ENCODE results near the gene DNAAF1. TPM values are rescaled to one million over a fixed set of nuclear protein-coding genes. Genes with fewer than 3 reads are reported as not detected.

Gene DNAAF1
- total and polyA plus RNA-seq, 2 experiments from 2014 or later, result 0.42 TPM

GRCh38 chr16:84181144-84181915 is 36.2 kb downstream of the DNAAF1 start:
- no peak overlapping the region for H2AFZ ChIP-seq
- H3K4me2 ChIP-seq, result no peak overlapping the region
- Mint-ChIP-seq H3K27ac (no peak overlapping the region), H3K4me1 (peaks cover 7% of the 10 kb centered on the region; the same call in 2 of the 3 replicates), H3K9me3 (no peaks in the 10 kb centered on the region), H3K27me3 (ENCODE audit: insufficient read depth, low read depth, poor library complexity) (peaks cover 9% of the 10 kb centered on the region), H3K36me3 (ENCODE audit: low read depth) (peaks cover 49% of the 10 kb centered on the region), H3K4me3 (no peak overlapping the region)
- 0 out of 2 replicates have a peak, but pooled peaks cover 4% of the 10 kb centered on the region for H4K20me1 ChIP-seq (replicated peaks; ENCODE audit: insufficient read depth)
- no peaks in the 10 kb centered on the region for H3K27me3 ChIP-seq (ENCODE audit: insufficient read depth)
- DNase-seq (ENCODE audit: low spot score), result no peak
- peaks cover 26% of the 10 kb centered on the region for H3K79me2 ChIP-seq (replicated peaks; ENCODE audit: insufficient read depth)
- no peaks in the 10 kb centered on the region for H3K9me2 ChIP-seq (ENCODE audit: insufficient read depth)
- H3K4me3 ChIP-seq, result no peak overlapping the region
- no peak overlapping the region for H3K27ac ChIP-seq (ENCODE audit: low read depth)
- no peaks in the 10 kb centered on the region; the same call in 1 of the 2 replicates for H3K36me3 ChIP-seq (ENCODE audit: insufficient read depth)
- no peak for TF ChIP-seq POLR2AphosphoS5 (IDR thresholded peaks at IDR 0.05; ENCODE audit: low read depth)
- no peak for TF ChIP-seq REST (IDR thresholded peaks at IDR 0.05; ENCODE audit: unreplicated experiment)
- no peak for TF ChIP-seq ETS1 (IDR thresholded peaks at IDR 0.05)
- TF ChIP-seq ZNF331 (CRISPR knock-in tag; IDR thresholded peaks at IDR 0.05; ENCODE audit: low read depth), result no peak
- no peak for TF ChIP-seq NANOG (IDR thresholded peaks at IDR 0.05; ENCODE audit: borderline replicate concordance)
- no peak for TF ChIP-seq ZNF462 (CRISPR knock-in tag; IDR thresholded peaks at IDR 0.05)
- TF ChIP-seq EZH2phosphoT487 (IDR thresholded peaks at IDR 0.05; ENCODE audit: unreplicated experiment), result no peak
- no peak for TF ChIP-seq CREB1 (CRISPR knock-in tag; IDR thresholded peaks at IDR 0.05; ENCODE audit: low read depth)
- TF ChIP-seq STAT1 (IDR thresholded peaks at IDR 0.05; ENCODE audit: unreplicated experiment), result no peak
- no peaks in the 10 kb centered on the region for H3F3A ChIP-seq (replicated peaks; ENCODE audit: low read depth)
- ATAC-seq, result no peak
- 0 out of 2 replicates have a peak, but pooled peaks cover 6% of the 10 kb centered on the region for H3K4me1 ChIP-seq (ENCODE audit: insufficient read depth)
